Retinal pigment epithelial cell (primary cell): ENCODE data around the gene DIAPH3.

Experiments used
- DNase-seq: peaks from one replicate; pipeline ENCODE4 v3.0.0-alpha.2; 2010; ENCODE audit warnings: low read depth
- H3K4me3 ChIP-seq: 2 replicates; pipeline ENCODE4 v1.5.1; 2011; ENCODE audit warnings: mild to moderate bottlenecking, low read length, control low read depth, moderate library complexity
- TF ChIP-seq, protein P1 (sequence below): conservative IDR thresholded peaks from 2 replicates; pipeline ENCODE4 v1.5.1; 2011; ENCODE audit warnings: low read depth, low read length, control low read depth, inconsistent platforms

DIAPH3 gene

DNA sequence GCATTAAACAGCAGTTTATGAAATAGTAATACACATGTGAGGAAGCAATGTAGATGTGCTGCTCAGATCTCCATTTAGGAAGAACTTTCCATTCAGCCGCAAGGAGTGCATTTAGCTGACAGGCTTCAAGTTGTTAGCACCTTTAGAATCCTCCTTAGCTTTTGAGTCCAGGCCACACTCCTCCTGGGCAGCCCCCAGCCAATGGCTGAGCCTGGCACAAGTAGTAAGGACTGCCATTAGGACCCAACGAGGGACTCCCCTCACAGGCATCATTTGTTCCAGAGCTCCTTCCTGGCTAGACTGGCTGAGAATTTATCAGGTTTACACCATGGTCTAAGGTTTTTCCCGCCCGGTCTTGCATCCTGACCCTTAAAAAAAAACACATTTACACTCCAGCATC is 201.4 kb downstream of the DIAPH3 start:
- TF ChIP-seq, protein P1, sequence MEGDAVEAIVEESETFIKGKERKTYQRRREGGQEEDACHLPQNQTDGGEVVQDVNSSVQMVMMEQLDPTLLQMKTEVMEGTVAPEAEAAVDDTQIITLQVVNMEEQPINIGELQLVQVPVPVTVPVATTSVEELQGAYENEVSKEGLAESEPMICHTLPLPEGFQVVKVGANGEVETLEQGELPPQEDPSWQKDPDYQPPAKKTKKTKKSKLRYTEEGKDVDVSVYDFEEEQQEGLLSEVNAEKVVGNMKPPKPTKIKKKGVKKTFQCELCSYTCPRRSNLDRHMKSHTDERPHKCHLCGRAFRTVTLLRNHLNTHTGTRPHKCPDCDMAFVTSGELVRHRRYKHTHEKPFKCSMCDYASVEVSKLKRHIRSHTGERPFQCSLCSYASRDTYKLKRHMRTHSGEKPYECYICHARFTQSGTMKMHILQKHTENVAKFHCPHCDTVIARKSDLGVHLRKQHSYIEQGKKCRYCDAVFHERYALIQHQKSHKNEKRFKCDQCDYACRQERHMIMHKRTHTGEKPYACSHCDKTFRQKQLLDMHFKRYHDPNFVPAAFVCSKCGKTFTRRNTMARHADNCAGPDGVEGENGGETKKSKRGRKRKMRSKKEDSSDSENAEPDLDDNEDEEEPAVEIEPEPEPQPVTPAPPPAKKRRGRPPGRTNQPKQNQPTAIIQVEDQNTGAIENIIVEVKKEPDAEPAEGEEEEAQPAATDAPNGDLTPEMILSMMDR = no peak
- no peak for DNase-seq
- H3K4me3 ChIP-seq = no peak overlapping the region

GRCh38 chr13:59960683-59961082 is 203.0 kb downstream of the DIAPH3 start:
- no peak for DNase-seq
- TF ChIP-seq, protein P1 = no peak
- H3K4me3 ChIP-seq = no peak overlapping the region

DNA sequence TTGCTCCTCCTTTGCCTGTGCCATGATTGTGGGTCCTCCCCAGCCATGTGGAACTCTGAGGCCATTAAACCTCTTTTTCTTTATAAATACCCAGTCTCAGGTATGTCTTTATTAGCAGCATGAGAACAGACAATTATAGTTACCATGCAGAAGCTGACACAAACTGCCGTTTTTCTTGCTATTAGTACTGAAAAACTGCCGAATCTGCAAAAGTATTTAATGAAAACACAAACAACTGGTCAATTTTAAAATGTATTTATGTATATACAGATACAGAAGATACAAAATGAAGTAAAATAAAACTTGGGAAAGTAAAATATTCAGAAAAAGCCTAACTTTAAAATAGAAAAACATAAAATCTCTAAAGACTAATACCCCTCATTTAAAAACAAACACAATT is 206.3 kb downstream of the DIAPH3 start:
- TF ChIP-seq, protein P1 = no peak

GRCh38 chr13:59954601-59955000 is 209.1 kb downstream of the DIAPH3 start:
- no peak for DNase-seq
- no peak overlapping the region for H3K4me3 ChIP-seq
- TF ChIP-seq, protein P1 = no peak

More for the DNA sequence above, 206.3 kb downstream of the DIAPH3 start:
- DNase-seq = no peak
- no peak overlapping the region for H3K4me3 ChIP-seq

DNA sequence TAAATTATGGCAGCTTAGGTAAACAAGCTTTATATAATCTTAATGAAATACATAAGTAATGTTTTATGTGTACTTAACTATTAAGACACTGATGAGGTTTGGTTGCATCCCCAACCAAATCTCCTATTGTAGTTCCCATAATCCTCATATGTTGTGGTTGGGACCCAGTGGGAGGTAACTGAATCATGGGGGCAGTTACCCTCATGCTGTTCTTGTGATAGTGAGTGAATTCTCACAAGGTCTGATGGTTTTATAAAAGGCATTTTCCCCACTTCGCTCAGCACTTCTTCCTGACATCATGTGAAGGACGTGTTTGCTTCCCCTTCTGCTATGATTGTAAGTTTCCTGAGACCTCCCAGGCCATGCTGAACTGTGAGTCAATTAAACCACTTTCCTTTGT is 212.7 kb downstream of the DIAPH3 start:
- TF ChIP-seq, protein P1 = no peak
- DNase-seq = no peak
- H3K4me3 ChIP-seq = no peak overlapping the region

- no peak overlapping the region for H3K4me3 ChIP-seq
- DNase-seq = no peak
- TF ChIP-seq, protein P1 = no peak
These were observed 213.5 kb downstream of the DIAPH3 start for GRCh38 chr13:59950266-59950665.

- no peak overlapping the region for H3K4me3 ChIP-seq
- TF ChIP-seq, protein P1 = no peak
- no peak for DNase-seq
These were observed 215.0 kb downstream of the DIAPH3 start for GRCh38 chr13:59948686-59949085.
